GM21723 (cell line): ENCODE measurements around the gene KRT28.
"Not testable (repeated sequence)": the region's sequence is repeated elsewhere in the genome, so short reads cannot be mapped to it uniquely, and the experiment has no call there.

Experiments
- ATAC-seq: cut with Tn5 transposase; IDR thresholded peaks from one replicate; pipeline ENCODE4 v1.9.1; 2021; ENCODE audit warnings: mild to moderate bottlenecking, moderate library complexity; ENCODE audit not compliant: unreplicated experiment

The KRT28 gene

GRCh38 chr17:40819528-40820125 is 19.9 kb upstream of the KRT28 start:
- no peak for ATAC-seq

- peak; percentile 80 for ATAC-seq
Observed at GRCh38 chr17:40818733-40819527, 19.2 kb upstream of the KRT28 start.

DNA sequence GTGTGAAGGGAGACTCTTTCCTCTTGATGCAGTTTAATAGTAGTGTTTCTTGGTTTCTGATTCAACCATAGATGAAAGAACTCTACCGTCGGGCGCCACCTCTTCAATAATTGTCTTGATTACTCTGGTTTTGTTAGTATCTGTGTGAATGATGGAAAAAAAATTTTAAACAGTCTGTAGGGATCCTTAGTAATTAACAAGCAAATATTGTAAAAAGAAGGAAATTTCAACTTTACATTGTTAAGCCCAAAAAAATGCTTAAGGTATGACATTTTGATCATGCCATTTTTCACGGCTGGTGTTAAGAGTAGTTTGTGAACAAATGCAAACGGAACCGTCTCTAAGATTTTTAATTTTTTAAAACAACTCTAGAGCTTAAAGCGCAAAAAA is 18.6 kb upstream of the KRT28 start:
- no peak for ATAC-seq

GRCh38 chr17:40817103-40817682 is 17.4 kb upstream of the KRT28 start:
- ATAC-seq = no peak

DNA sequence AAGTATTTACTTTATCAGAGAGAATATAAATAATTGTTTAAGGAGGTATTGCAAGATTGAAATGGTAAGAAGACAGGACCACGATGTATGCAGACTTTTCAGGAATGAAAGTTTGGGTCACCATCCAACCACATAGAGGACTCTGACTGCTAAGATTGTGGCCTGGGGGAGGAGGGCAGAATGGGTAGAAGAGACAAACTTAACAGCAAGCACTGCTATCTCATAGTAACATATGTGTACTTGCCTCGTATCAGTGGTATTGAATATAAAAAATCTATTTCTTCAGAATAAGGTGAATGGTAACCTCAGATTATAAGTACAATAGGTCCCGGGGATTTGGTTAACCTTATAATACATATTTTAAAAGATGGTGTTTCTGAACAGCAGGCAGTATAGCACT is 16.8 kb upstream of the KRT28 start:
- no peak for ATAC-seq

GRCh38 chr17:40815381-40815780 is 15.6 kb upstream of the KRT28 start:
- no peak for ATAC-seq

- ATAC-seq = not testable (repeated sequence)
Observed at GRCh38 chr17:40814657-40815056, 14.9 kb upstream of the KRT28 start.

DNA sequence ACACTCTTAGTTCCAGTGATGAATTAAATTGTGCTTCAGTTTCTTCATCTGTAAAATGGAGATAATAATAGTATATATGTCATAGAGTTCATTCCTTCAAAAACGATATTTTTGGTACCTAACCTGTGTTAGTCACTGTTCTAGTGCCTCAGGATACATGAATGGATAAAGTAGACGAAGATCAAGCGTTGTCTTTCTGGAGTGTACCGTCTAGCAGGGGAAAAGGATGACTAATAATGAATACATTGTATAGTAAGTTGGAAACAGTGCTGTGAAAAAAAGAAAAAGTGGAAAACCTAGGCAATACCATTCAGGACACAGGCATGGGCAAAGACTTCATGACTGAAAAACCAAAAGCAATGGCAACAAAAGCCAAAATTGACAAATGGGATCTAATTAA is 14.0 kb upstream of the KRT28 start:
- no peak for ATAC-seq

DNA sequence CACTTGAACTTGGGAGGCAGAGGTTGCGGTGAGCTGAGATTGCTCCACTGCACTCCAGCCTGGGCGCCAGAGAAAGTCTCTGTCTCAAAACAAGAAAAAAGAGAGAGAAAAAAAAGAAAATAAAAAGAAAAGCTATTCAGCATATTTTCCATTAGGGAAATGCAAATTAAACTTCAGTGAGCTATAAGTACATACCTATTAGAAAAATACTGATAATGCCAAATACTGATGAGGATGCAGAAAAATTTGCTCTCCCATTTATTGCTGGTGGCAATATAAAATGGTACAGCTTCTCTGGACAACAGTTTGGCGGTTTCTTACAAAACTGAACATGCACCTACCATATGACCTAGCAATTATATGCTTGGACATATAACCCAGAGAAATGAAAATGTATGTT is 12.9 kb upstream of the KRT28 start:
- ATAC-seq = no peak

GRCh38 chr17:40810494-40810893 is 10.7 kb upstream of the KRT28 start:
- ATAC-seq = no peak

- no peak for ATAC-seq
Observed at GRCh38 chr17:40809721-40810421, 10.1 kb upstream of the KRT28 start.

DNA sequence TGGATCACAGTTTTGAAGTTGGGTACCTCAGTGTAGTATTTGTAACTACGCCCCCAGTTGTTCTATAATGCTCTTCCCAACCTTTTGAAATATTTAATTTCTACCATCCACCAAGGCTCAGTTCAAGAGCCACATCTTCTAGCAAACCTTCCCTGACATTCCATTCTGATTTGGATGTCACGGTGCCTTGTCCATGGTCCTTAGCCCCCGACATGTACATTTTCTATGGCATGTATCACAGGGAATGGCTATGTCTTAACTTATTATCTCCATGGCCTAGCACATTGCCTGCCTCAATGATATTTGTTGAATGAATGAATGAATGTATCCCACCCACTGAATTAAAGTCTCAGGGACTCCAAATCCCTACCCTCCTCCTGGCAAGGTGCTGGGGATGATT is 6.4 kb upstream of the KRT28 start:
- no peak for ATAC-seq

DNA sequence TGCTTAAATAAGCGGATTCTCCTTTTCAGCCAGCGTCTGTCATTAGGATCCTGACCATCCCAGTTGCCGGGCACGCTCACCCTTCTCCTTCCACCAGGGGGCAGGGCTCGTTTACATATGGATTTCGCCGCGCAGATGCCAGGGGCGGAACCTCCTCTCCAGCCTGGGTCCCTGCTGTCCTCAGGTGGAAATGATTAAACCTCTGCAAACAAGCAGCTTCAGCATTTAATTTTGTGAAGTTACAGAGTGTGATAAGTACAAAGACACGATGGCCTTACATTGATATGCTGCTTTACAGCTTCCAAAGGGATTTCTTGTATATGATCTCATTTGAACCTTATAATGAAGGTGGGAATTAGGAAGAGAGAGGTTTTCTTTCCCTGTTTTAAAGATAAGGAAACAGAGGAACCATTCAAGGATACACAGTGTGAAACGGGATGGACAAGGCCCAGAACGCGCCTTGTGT is 3.9 kb upstream of the KRT28 start:
- ATAC-seq = no peak

DNA sequence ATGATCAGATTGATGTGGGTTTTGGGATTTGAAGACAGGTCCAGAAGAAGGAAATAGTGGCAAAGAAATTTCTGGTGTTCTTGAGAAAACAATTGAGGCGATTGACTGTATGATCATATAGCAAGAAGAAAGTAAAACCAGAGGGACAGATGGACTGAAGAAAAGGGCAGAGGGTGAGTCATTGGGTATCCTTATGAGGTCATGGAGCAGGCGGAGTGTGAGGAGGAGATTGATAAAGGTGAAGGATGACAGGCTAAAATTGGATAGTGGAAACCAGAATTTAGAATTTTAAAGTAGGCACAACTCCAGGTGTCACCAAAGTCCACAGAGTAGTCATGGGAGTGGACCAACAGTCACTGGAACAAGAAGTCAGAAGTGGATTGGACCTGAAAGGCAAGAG is 1.4 kb upstream of the KRT28 start:
- ATAC-seq = no peak

- no peak for ATAC-seq
Observed at GRCh38 chr17:40800381-40800780, 622 bp upstream of the KRT28 start.

DNA sequence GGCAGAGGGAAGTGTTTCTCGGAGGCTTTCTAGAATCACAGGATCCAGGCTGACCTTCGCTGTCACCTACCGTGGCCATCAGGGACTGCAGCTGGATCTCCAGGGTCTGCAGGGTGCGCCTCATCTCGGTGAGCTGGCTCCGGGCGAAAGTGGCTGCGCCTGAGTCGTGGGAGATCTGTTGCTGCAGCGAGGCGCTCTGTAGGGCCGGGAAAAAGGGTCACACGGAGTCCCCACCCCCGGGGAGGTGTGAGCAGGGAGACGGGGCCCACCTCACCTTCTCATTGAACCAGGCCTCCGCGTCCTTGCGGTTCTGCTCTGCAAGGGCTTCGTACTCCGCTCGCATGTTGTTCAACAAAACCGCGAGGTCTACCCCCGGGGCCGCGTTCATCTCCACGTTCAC is 2.9 kb downstream of the KRT28 start:
- no peak for ATAC-seq

DNA sequence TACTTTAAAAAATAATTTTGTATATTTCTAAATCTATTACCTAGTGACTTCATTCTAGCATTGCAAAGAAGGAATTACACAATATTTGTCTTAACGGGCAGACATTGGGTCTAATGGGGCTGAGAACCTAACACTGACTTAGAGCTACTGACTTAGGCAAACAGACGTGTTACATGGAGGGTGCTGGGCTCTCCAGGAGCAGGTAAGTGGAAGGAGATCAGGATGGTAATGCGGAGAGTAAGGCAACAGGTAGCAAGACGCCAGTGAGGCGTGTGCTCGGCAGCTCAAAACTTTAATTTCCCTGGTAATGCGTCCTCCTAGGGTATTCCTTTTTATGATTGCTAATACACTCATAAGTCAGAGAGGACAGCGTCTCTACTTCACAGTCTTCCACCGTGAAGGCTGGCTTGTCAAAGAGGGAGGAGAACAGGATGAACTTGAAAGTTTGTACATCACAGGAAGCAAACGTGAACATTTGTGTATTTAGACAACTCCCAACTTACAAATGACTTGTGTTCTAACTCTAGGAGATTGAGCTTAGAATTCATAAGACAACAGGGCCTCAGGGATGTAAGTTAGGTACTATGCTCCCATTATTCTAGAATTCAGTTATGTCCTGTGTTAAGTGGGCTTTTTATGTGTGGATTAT is 4.6 kb downstream of the KRT28 start:
- ATAC-seq = no peak

- no peak for ATAC-seq
Observed at GRCh38 chr17:40794466-40794865, 5.3 kb downstream of the KRT28 start.

DNA sequence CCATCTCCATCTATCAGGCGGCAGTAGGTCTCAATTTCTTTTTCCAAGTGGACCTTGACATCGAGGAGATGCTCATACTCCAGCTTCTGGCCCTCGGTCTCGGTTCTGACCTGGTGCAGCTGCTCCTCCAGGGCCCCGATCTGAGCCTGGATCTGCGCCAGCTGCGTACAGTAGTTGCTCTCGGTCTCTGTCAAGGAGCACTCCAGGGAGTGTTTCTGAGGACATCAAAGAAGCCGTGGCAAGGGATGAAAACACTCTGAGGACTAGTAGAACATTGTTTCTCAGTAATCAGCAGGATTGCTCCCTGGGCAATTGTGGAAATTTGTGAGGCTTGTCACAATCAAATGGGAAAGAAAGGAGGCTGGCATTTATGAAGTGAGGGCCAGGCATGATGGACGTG is 5.9 kb downstream of the KRT28 start:
- ATAC-seq = no peak

DNA sequence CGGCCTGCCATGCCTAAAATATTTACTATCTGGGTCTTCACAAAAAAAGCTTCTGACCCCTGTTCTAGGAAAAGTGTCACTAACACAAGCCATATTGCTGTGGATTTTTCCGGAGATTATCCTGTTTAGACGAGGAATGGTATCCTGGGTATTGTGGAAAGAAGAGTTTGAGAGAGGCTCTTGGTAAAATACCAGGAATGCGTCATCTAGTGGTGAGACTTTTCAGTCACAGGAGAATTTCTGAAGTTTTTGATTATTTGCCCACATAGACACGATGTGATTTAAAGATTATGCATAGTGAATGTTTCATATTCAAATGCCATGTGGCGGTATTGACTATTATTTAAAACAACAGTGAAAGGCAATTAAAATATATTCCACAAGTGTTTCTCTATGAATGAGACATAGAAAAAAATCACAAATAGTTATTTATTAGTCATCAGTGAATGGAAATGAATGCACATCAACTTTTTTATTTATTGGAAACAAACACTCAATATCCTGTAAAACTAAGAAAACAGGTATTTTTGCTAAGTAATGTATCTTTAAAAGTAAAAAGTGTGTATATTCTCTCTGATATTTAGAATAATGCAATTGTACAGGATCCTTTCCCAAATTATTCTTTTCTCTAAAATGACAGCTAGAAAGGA is 7.8 kb downstream of the KRT28 start:
- no peak for ATAC-seq

DNA sequence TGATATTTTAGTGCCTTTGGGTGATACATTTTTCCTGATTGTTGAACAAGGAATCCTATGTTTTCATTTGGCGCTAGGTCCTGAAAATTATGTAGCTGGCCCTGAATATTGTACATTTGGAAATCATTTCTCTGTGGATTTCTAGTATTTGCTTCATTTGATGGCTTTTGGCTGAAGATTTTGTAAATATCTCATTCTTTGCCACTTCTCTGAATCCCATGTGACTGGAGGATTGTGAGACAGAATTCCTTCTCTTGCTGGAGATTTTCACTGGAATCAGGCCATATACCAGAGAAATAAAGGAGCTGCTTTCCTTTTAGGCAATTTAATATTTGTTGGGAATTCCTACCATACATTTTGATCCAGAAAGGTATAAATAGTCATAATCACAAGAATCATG is 8.6 kb downstream of the KRT28 start:
- ATAC-seq = no peak
